ENCODE data around the gene EGFL6. TPM values are rescaled to one million over a fixed set of nuclear protein-coding genes. Genes with fewer than 3 reads are reported as not detected.

Gene EGFL6
- under 0.01 TPM in 1 of 2 replicates, not detected in the other for total RNA-seq

GRCh38 chrX:13569479-13570260 is at the start of gene EGFL6:
Gene EGFL6 (plus strand): TSS chrX:13569601. CDS start chrX:13569862, 261 bp downstream.

GRCh38 chrX:13652850-13653693 is 83.7 kb downstream of the EGFL6 start, which contains the start of gene TCEANC:
Gene TCEANC (plus strand): TSS chrX:13653141. CDS start chrX:13662509, 9,368 bp downstream.

Other genes with a start within 250 kb of the EGFL6 start
- not detected in 2 replicates for gene ATXN3L, start 249.5 kb upstream of the EGFL6 start, total RNA-seq
- 6.0 and 8.3 TPM in 2 replicates for gene TCEANC, start 83.5 kb downstream of the EGFL6 start, total RNA-seq
- 43.6 and 50.4 TPM in 2 replicates for gene RAB9A, start 119.5 kb downstream of the EGFL6 start, total RNA-seq
- 15.2 and 25.7 TPM in 2 replicates for gene TRAPPC2, start 165.0 kb downstream of the EGFL6 start, total RNA-seq
- 18.4 and 26.1 TPM in 2 replicates for gene OFD1, start 165.1 kb downstream of the EGFL6 start, total RNA-seq
- gene GPM6B, start 247.5 kb downstream of the EGFL6 start, total RNA-seq, result 3.5 and 10.3 TPM in 2 replicates